ENCODE measurements around the gene ANKS6.

GRCh38 chr9:98834386-98834785, 38.0 kb upstream of the ANKS6 start:
- no peak for TF ChIP-seq POLR2A (IDR thresholded peaks at IDR 0.05)
- no peak for TF ChIP-seq POLR2AphosphoS5 (IDR thresholded peaks at IDR 0.05)

All from spleen (tissue), 3 donors.